GM12892 (cell line): ENCODE data around the gene ELL.

ENCODE experiments used
- POLR2A ChIP-seq: IDR thresholded peaks from 2 replicates; pipeline ENCODE4 v1.6.1; 2011; ENCODE audit warnings: low read depth, low read length, control low read depth
- POLR2AphosphoS5 ChIP-seq: IDR thresholded peaks from 2 replicates; pipeline ENCODE4 v1.6.1; 2011; ENCODE audit warnings: low read depth, low read length, control low read depth
- TAF1 ChIP-seq: IDR thresholded peaks from 2 replicates; pipeline ENCODE4 v1.6.1; 2011; ENCODE audit warnings: low read depth, mild to moderate bottlenecking, control low read depth, low read length, borderline replicate concordance

DNA sequence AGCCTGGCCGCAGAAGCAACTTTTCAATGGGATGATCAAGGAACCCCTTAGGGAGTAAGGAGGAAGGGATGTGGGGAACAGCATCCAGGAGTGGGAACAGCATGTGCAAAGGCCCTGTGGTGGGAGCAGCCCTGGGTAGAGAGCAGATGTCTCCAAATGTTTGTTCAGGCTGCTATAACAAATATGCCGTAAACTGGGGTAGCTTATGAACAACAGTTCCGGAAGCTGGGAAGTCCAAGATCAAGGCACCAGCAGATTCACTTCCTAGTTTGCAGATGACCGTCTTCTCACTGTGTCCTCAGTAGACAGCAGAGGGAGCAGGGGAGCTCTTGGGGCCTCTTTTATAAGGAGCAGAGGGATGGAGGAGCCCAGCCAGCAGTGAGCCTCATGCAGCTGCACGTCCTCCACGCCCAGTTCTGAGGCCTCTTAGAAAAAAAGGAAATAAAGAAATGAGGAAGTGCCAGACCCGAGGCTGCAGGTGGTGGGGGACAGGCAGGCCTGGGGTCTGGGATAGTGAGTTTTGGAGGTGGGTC is 120.2 kb downstream of the ELL start:
- TF ChIP-seq POLR2A (0 out of 2 replicates have a peak, but pooled peaks have one; percentile 18), POLR2AphosphoS5 (no peak), TAF1 (0 out of 2 replicates have a peak, but pooled peaks have one; percentile 42)
